ENCODE data around the gene SMIM36.
"Not testable (repeated sequence)": the region's sequence is repeated elsewhere in the genome, so short reads cannot be mapped to it uniquely, and the experiment has no call there.

SMIM36 gene

DNA sequence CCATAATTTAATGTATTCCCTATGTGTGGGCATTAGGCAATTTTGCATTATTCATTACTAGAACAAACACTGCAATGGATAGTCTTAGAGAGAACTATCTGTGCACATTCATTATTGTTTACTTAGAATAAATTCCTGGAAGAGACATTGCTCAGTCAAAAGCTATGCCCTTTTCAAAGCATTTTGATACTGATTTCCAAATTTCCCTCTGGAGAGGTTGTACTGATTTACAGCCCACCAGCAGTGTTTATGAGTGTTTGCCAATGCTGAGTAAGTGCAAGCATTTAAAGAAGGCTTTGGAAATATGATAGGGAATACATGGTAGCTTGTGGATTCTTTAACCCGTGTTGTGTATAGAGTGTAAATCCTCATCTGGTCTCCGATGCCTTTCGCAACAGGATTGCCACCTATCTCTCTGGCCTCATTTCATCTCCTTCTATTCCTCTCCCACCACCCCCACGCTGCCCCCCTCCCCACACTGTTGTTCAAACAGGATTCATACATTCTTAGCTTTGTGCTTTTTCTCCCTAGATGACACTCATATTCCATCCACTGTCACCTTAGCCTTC, 56.3 kb downstream of the SMIM36 start:
- no peak for DNase-seq (ENCODE audit: low read depth in 3 of 3)

DNA sequence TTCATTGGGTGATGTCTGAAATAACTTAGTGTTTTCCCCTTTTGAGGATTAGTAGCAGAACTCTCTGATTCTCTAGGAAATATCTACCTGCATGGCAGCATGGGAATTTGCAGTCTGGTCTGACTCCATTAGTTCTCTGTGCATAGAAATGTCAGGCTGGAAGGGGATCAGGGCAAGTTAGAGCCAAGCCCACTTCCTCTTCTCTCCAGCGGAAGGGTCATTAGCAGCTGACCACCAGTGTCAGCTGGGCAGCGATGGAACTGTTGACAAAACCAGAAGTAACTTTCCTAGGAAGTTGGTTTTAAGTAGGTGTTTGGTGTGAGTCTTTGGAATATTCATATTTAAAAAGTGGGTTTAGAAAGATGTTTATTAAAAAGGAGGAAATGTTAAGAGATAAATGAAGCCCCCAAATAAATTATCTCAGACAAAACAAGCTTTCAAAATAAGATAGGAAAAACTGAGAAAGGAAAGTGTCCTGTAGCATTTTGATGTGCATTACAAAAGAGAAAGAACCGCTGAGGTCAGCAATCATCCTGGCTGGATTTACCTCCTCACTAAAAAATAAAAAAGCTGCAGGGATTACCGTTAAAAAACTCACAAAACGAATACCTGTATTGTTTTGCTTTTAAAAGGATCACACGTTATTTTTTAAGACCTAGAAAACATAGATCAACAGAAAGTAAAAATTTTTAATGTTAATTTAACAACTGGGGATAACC, 57.3 kb downstream of the SMIM36 start:
- DNase-seq (ENCODE audit: low read depth in 3 of 3): no peak

DNA sequence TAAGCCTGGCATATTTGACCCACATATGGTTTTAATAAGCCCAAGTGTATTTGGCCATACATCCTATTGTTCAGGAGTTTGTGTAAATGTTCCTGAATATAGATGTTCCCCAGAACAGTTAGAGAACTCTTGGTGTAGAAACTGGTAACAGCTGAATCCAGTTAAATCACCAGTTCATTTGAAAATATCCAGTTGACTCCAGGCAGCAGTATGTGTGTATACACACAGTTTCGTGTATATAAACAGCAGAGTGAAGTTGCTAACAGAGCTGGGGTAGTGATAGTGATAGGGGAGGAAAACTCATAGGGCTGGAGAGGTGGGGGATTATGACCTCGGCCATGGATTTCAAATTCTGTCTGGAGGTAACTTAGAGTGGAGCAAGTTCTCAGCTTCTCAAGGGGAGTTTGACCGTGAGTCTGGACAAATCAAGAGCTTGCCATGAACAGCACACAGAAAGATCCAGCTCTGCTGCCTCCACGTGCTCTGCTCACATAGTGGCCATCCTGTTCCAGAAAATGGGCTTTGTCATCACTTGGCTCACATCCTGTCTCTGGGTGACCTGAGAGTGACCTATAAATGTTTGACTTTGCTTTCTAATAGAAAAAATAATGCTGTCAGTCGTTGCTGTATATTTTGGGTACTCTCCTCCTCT, 59.0 kb downstream of the SMIM36 start:
- DNase-seq (ENCODE audit: low read depth in 3 of 3): no peak

DNA sequence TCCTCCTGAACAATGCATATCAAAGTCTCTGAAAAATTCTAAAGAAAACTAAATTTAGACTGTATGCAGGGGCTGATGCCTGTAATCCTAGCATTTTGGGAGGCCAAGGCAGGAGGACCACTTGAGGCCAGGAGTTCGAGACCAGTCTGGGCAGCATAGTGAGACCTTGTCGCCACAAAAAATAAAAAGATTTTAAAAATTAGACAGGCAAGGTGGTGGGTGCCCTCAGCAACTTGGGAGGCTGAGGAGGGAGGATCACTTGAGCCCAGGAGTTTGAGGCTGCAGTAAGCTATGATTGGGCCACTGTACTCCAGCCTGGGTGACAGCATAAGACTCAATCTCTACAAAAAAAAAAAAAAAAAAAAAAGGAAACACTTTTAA, 59.5 kb downstream of the SMIM36 start:
- no peak for DNase-seq (ENCODE audit: low read depth in 3 of 3)

DNA sequence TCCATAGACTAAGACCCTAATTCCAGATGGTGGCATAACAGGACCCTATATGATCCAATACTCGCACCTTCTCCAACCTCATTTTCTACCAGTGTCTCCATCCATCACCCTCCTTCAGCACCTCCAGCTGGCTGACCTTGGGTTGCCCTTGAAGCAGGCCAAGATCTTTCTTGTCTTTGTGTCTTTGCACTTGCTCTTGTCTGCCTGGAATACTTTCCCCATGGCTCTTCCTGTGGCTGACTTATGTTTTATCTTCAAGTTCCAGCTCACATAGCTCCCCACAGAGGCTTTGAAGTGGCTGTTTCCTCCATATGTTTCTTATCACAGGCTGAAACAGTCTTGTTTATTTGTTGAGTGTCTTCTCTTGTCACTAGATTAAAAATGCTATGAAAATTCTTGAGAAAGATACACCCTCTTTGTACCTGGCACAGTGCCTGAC, 60.0 kb downstream of the SMIM36 start:
- no peak for DNase-seq (ENCODE audit: low read depth in 3 of 3)

DNA sequence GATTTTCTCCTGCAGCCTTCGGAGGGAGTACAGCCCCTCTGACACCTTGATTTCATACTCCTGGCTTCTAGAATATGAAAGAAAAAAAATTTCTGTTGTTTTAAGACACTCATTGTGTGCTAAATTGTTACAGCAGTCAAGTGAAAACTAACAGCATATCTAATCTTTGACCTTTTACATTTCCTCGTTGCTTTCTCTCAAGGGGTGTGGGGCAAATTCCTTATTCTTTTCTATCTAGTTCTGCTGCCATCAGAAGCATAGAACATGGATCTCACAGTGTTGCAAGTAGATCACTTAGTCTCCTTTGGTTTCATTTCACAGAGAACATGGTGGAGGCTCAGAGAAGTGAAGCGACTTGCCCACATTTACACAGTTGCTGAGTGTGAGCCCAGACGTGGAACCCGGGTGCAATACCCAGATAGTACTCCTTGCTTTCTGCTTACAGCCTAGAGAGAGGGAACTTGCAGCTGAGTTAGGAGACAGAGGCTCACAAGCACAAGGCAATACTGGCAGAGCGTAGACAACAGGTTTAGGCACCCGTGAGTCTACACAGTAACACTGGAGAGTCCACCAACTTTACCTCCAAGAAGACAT, 60.9 kb downstream of the SMIM36 start:
- no peak for DNase-seq (ENCODE audit: low read depth in 3 of 3)

DNA sequence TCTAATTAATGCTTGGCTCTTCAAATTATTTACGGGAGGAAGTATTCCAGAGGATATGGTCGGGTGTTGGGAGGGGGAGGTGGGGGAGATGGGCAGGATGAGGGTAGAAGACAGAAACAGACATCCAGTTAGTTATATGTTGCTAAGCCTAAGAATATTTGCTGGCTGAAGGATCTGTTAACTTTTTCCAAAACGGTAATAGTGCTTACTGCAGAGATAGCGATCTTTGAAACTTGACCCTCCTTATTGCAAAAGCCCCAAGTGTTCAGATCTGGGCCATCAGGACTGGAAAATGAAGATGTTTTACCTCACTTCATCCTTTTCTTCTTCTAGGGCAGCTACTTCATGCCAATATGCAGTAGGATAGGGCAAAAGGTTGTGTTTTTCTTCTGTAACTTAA, 62.6 kb downstream of the SMIM36 start:
- no peak for DNase-seq (ENCODE audit: low read depth in 3 of 3)

DNA sequence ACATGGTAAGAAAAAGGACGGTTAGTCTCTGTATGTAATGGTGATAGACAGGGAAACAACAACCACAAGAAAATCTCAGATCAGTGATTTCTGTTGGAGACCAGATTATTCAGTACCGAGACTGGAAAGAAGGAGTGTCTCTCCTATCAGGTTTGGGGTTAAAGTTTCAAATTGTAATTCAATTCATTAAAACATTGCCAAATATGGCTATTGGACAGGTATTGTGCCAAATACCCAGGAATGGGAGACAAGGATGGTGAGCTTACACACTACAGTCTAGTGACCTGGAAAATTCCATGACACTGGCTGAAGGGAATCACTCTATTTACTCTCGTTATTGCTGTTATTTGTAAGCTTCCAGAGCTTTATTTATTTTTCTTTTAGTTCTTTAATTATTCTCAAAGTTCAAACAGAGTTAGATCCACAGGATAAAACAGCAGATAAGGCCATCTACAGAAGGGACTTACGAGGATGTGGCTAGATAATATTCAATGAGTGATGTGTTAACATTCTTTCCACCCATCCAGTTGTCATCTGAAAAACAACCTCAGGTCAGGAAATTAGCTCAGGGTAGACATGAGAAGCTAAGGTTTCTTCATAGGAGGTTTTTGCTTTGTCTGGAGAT, 64.6 kb downstream of the SMIM36 start:
- no peak for DNase-seq (ENCODE audit: low read depth in 3 of 3)

DNA sequence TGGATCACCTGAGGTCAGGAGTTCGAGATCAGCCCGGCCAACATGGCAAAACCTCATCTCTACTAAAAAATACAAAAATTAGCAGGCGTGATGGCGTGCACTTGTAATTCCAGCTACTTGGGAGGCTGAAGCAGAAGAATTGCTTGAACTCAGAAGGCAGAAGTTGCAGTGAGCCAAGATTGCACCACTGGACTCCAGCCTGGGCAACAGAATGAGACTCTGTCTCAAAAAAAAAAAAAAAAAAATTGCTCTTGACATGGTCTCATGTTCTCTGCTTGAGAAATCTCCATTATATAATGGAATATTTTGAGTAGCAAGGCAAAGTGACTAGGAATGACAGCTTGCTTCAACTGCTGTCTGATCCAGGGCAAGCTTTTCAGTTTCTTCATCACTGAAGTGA, 65.2 kb downstream of the SMIM36 start:
- not testable (repeated sequence) for DNase-seq (ENCODE audit: low read depth in 3 of 3)

DNA sequence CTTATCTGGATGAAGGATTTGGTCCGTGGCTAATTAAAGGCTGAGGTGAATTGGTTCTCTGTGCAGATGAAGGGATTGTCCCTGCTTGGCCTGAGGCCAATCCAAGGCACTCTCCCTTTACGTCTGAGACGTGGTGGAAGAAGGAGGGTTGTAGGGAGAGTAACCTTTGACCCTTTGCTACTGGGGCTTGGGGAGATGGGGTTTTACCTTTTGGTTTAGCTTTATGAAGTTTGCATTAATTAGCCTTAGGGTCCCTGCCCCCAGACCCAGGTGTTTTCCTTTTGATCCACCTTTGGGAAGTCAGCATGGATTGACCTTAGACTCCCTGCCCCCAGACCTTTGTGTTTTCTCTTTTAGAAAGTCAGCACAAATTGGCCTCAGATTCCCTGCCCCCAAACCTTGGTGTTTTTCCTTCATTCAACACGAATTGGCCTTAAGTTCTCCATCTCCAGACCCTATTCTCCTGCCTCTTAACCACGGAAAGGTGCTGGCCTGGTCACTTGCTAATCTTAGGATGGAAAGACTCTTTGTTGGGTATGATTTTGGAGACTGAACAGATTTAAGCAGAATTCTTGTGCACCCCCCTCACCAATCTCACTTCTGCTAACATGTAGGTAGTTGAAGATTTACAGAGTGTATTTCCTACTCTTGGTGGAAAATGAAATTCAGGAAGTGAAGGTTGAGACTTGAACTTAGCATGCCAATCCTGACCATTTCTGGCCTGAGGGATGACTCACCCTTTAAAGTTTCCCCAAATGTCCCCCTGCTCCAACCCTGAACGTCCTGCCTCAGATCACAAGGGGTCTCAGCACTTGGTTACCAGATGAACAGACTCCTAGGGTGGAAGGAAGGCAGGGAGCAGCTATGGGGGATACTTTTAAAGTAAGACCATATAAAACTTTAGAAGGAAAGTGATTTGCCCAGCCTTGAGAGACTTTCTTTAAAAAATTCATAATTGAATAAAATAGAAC, 66.5 kb downstream of the SMIM36 start:
- DNase-seq (ENCODE audit: low read depth in 3 of 3): no peak

DNA sequence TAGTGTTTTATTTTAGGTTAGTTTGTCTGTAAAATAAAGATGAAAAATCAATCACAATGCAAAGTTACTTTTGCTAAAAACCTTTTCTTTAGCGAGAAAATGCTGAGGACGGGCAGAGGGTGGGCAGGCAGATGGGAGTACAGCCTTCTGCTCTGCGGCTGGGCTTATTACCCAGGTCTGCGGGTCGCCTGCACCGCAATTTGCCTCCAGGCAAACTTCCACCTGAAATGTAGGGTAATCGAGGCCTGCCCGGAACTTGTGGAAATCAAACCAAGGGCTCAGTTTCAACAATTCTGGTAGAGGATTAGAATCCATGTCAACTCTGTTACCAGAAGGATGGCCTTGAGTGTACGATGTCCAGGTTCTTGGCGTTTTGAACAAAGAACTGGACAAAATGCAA, 67.3 kb downstream of the SMIM36 start:
- DNase-seq (ENCODE audit: low read depth in 3 of 3): no peak

DNA sequence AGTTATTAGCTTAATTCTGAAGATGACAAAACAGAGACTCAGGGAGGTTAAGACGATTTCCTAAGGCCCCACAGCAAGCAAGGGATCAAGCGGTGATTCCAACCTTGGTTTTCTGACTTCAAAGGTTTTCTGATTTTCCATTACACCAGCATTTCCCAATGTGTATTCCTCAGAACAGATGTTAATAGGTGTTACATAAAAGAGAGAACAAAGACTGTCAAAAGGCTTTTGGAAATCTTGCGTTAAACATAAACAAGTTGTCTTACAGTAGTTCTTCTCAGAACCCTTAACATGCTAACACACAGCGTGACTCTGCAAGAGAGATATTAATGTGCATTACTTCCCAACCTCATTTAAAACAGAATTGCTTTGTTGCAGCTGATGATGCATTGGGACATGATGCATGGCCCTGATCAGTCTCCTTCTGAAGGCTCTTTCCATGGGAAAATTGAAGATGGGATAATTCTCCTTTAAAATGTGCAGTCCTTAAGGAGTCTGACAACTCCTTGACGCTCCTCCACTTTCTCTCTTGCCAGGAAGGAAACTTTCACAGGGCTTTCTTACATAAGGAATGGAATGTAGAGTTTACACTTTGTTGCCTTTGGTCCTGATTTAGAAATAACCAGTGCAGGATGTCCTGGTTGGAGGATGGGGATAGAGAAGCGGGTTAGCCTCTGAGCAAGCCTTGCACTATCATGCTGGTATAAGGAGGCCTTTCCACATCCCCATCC, 68.1 kb downstream of the SMIM36 start:
- no peak for DNase-seq (ENCODE audit: low read depth in 3 of 3)

DNA sequence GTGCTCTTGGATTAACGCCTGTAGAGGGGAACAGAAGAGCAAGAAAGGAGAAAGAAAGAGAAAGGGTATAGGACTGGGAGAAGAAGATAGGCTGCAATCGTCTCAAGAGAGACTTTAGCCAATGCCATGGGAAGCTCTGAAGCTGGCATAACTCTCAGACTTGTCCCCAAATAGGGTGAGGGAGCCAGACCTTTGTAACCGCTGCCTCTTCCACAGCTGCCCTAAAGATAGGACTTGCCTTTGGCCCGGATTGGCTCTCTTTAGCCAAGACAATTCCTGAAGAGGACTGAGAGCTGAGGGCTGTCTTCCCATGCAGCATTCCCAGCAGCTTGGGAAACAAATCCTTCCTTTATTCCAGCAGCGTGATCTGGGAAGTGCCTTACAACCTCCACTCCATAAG, 68.8 kb downstream of the SMIM36 start:
- DNase-seq (ENCODE audit: low read depth in 3 of 3): no peak

DNA sequence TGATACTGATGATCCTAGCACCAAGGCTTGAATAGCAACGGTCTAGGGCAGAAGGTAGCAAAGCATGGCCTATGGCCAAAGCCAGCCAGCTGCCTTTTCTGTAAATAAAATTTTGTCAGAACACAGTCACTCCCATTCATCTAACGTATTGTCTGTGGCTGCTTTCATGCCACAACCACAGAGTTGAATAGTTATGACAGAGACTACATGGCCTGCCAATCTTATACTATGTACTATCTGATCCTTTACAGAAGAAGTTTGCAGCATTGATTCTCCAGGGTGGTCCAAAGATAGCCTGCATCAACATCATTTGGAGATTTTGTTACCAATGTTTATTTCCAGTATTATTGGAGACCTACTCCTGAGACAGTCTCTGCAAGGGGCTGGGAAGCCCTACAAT, 69.7 kb downstream of the SMIM36 start:
- no peak for DNase-seq (ENCODE audit: low read depth in 3 of 3)

DNA sequence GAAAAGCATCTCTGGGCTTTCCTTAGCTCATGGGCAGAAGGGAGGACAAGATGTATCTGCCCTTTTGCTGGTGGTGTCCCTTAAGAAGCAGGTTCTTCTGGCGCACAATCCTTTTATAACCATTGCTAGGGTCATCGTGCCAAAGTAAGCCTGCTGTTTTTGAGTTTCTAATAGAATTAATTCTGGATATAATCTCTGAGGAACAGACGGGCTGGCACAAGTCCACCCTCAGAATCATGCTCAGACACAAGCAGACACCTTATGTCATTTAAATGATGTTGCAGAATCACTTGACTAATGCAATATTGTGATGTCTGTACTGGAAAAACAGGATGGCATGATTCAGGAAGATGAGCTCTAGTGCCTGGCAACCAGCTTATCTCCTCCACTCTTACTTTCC, 70.9 kb downstream of the SMIM36 start:
- DNase-seq (ENCODE audit: low read depth in 3 of 3): no peak

DNA sequence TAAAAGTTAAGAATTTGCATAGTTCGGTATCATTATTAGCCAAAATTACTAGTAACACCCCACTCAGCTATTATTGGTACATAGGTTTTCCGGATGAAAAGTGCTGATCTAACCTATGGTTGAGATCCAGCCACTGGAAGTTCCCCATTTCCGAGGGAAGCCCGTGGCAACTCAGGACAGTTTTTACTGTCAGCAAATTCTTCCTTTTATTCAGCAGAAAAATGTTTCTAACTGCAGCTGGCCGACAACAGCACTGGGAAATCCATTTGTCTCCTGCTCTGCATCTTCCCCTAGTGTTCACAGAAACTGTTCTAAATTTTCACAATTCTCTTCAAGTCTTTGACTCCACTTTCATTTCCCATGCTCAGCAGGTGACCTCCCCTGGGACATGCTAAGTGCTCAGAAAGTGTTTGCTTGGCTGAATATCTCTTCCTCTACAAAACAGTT, 74.1 kb downstream of the SMIM36 start:
- DNase-seq (ENCODE audit: low read depth in 3 of 3): no peak

DNA sequence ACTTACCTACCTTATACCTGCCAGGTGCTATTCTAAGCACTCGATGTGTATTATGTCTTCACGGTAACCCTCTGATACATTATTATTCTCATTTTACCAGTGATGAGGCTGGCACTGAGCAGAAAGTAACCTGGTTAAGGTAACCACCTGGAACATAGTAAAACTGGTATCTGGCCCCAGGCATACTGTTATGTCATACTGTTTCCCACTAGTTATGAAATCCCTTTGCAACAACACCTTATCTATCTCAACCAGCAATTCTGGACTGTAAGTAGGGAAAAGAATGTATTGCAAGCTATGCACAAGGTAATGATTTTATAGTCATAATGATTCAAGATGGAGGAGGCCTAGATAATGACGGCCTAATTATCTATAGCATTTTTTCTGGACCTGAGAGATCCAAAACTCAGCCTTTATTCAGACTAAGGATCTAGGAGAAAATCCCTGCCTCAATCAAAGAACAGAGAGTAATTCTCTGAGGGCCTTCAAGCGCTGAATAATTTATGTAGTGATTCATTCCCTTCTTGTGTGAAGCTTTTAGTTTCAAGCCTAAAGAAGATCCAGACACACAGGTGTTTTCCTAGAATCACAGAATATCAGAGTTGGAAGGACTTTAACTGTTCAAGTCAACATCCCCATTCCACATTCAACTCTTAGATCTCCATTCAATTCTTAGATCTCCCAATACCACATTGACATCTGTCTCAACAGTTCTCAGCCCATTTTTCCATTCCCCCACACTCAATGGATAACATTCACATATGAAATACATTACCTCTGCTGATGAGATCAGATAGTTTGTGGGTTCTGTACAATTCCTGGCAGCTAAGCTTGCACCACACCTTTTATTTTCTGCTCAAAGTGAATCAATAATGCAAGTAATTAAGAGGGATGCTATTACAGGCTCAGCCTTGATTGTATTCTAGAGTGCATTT, 74.8 kb downstream of the SMIM36 start:
- DNase-seq (ENCODE audit: low read depth in 3 of 3): no peak

DNA sequence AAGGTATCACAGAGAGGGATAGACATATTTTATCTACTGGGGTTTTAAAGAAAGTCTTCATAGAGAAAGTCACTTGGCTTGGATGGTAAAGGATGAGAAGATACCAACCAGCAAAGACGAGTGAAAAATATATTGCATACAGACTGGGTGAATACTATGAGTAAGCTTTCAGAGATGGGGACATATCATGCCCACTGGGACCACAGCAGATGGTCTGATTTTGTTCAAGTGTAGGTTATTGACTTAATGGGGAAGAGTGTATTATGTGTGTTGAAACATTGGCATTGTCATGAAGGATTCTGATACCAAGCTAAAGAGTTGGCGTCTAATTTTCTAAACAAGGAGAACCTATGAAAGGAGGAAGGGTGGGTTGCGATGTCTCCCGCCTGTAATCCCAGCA, 75.8 kb downstream of the SMIM36 start:
- DNase-seq (ENCODE audit: low read depth in 3 of 3): no peak

DNA sequence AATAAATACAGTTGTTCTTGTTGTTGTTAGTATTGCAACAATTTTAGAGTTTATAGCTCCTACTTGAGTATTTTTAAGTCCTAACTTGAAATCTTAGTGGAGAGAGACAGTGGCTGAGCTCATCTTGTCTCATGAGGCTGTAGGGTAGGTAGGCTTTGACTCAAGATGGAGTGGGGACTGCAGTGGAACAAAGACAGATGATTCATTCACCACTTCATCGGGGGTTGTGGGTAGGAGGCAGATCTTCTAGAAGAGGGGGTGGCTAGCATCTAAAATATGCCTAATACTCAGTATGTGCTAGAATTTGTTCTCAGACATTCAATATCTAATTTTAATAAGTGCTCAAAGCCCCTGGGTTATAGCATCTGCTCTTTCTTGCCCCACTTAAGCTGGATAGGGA, 76.5 kb downstream of the SMIM36 start:
- DNase-seq (ENCODE audit: low read depth in 3 of 3): no peak
